H1 (cell line): ENCODE data around the gene DHRS2. TPM values are rescaled to one million over a fixed set of nuclear protein-coding genes. Genes with fewer than 3 reads are reported as not detected.

Experiments
- CBX5 ChIP-seq: fragments of 300-800, 300-1000 bp; sonication (generic); IDR thresholded peaks from 2 replicates; pipeline ENCODE4 v1.7.1; 2016; ENCODE audit warnings: antibody characterized with exemption, low read length, low read depth
- CEBPB ChIP-seq: IDR thresholded peaks from 2 replicates; pipeline ENCODE4 v1.6.1; 2012; ENCODE audit warnings: low read depth, low read length
- FOSL1 ChIP-seq: IDR thresholded peaks from 2 replicates; pipeline ENCODE4 v1.6.1; 2011; ENCODE audit warnings: mild to moderate bottlenecking, low read depth, low read length, moderate library complexity; ENCODE audit not compliant: insufficient read depth
- SP1 ChIP-seq: IDR thresholded peaks from 2 replicates; pipeline ENCODE4 v1.6.1; 2011; ENCODE audit warnings: low read depth, low read length
- polyA plus RNA-seq, 7 experiments: library from polyadenylated mRNA; depleted of rRNA in 3 of 7; stranded (reverse) in 5 of 7; unstranded in 2 of 7; fragments of >200 nt in 5 of 7; fragments of 200-250 nt in 2 of 7; gene quantifications; 1 replicate in 5 of 7; 2 replicates in 1 of 7; 4 replicates in 1 of 7; pipeline versions ENCODE4 v1.2.1 to v1.2.3, GENCODE V29; 2011 to 2013; ENCODE audit warnings: missing spikeins in 2 of 7, mixed read lengths in 2 of 7
- total RNA-seq: library from RNA; stranded (reverse); fragmentation: NEBNext Ultra II Directional; extraction: Animal tissue kit (Norgen Biotek cat#: 25700); gene quantifications from 2 replicates; pipeline ENCODE4 v1.2.1, GENCODE V29; 2021

The DHRS2 gene
- total and polyA plus RNA-seq, 2 of the 8 experiments (the other 6 are each of a cell fraction or from before 2014, with no cell fraction given): 1.1 to 3.5 TPM

GRCh38 chr14:23626946-23627345, 9.2 kb upstream of the DHRS2 start (continued):
- TF ChIP-seq FOSL1 (no peak), SP1 (no peak), CEBPB (no peak), CBX5 (no peak)
